GM23338 (cell line): ENCODE measurements around the gene DRAXIN. TPM values are rescaled to one million over a fixed set of nuclear protein-coding genes. Genes with fewer than 3 reads are reported as not detected.

Source experiments
- EZH2 ChIP-seq: fragments of 200-600 bp; sonication (generic); IDR thresholded peaks from one replicate; pipeline ENCODE4 v1.8.0; 2017; ENCODE audit warnings: antibody characterized with exemption, mild to moderate bottlenecking, low read depth; ENCODE audit not compliant: unreplicated experiment
- EZH2phosphoT487 ChIP-seq: fragments of 200-600 bp; sonication (generic); IDR thresholded peaks from one replicate; pipeline ENCODE4 v1.8.1; 2018; ENCODE audit warnings: antibody characterized with exemption; ENCODE audit not compliant: unreplicated experiment
- NANOG ChIP-seq: IDR thresholded peaks from 2 replicates; pipeline ENCODE4 v1.6.1; 2016; ENCODE audit warnings: antibody characterized with exemption, borderline replicate concordance
- POLR2AphosphoS5 ChIP-seq: IDR thresholded peaks from 2 replicates; pipeline ENCODE4 v1.6.1; 2016; ENCODE audit warnings: antibody characterized with exemption, low read depth
- STAT1 ChIP-seq: IDR thresholded peaks from one replicate; pipeline ENCODE4 v1.6.1; 2016; ENCODE audit warnings: antibody characterized with exemption; ENCODE audit not compliant: unreplicated experiment
- polyA plus RNA-seq: library from polyadenylated mRNA; unstranded; fragments of >200 nt; fragmentation: Nextera tagmentation; extraction: Ambion mirVana; gene quantifications from 2 replicates; pipeline ENCODE4 v1.2.1, GENCODE V29; 2016
- total RNA-seq: library from RNA; depleted of rRNA; stranded (reverse); fragments of >200 nt; shearing (Covaris generic); gene quantifications from 2 replicates; pipeline ENCODE4 v1.2.3, GENCODE V29; 2014
- TF ChIP-seq, protein P1 (sequence below), 2 experiments: fragments of 200-600 bp in 1 of 2; sonication (generic) in 1 of 2; conservative IDR thresholded peaks; 2 replicates each; pipeline versions ENCODE4 v1.5.1 to v1.6.1; 2016 to 2017; ENCODE audit warnings: antibody characterized with exemption in 2 of 2, low read depth in 2 of 2, mild to moderate bottlenecking in 2 of 2, moderate library complexity in 1 of 2
- TF ChIP-seq, protein P2 (sequence below): fragments of 250-450 bp; sonication (Bioruptor Pico); IDR thresholded peaks from 2 replicates; pipeline ENCODE4 v1.5.0; 2020; ENCODE audit warnings: mild to moderate bottlenecking, moderate library complexity

The DRAXIN gene
- total and polyA plus RNA-seq, 2 experiments from 2014 or later = 7.6 to 23.0 TPM

DNA sequence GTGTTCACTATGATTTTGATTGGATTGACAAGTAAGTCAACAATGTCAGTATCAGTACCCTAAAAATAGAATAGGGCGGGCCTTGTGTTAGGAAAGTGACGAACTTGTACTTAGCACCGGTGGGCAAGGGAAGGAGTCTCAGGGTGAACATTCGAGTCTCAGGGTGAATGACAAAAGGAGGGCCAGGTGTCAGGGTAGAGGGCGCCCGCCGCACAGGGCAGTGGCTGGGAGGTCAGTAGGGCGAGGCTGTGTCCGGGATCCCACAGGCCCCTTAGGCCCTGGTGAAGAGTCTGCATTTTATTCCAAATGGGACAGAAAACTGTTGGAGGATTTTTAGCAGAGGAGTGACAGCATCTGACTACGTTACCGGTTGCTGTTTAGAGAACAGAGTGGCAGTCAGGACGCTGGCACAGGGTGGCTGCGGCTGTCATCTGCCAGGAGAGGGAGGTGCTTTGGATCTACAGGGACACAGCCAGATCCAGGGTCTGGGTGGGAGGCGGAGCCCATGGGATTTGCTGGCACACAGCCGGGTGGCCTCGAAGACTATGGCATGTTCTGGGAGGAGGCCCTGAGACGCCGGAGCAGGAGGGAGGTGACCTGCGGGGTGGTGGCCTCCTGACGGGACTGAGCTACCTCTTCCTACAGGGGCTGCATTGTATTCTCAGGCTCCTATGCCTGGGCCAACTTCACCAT, 55.4 kb downstream of the DRAXIN start (continued):
- TF ChIP-seq, protein P1, sequence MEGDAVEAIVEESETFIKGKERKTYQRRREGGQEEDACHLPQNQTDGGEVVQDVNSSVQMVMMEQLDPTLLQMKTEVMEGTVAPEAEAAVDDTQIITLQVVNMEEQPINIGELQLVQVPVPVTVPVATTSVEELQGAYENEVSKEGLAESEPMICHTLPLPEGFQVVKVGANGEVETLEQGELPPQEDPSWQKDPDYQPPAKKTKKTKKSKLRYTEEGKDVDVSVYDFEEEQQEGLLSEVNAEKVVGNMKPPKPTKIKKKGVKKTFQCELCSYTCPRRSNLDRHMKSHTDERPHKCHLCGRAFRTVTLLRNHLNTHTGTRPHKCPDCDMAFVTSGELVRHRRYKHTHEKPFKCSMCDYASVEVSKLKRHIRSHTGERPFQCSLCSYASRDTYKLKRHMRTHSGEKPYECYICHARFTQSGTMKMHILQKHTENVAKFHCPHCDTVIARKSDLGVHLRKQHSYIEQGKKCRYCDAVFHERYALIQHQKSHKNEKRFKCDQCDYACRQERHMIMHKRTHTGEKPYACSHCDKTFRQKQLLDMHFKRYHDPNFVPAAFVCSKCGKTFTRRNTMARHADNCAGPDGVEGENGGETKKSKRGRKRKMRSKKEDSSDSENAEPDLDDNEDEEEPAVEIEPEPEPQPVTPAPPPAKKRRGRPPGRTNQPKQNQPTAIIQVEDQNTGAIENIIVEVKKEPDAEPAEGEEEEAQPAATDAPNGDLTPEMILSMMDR (conservative IDR thresholded peaks at IDR 0.05; ENCODE audit: low read depth in 2 of 2) = no peak
- TF ChIP-seq EZH2phosphoT487 = no peak
- TF ChIP-seq STAT1 = no peak
- no peak for TF ChIP-seq NANOG
- no peak for TF ChIP-seq POLR2AphosphoS5
- TF ChIP-seq, protein P2, sequence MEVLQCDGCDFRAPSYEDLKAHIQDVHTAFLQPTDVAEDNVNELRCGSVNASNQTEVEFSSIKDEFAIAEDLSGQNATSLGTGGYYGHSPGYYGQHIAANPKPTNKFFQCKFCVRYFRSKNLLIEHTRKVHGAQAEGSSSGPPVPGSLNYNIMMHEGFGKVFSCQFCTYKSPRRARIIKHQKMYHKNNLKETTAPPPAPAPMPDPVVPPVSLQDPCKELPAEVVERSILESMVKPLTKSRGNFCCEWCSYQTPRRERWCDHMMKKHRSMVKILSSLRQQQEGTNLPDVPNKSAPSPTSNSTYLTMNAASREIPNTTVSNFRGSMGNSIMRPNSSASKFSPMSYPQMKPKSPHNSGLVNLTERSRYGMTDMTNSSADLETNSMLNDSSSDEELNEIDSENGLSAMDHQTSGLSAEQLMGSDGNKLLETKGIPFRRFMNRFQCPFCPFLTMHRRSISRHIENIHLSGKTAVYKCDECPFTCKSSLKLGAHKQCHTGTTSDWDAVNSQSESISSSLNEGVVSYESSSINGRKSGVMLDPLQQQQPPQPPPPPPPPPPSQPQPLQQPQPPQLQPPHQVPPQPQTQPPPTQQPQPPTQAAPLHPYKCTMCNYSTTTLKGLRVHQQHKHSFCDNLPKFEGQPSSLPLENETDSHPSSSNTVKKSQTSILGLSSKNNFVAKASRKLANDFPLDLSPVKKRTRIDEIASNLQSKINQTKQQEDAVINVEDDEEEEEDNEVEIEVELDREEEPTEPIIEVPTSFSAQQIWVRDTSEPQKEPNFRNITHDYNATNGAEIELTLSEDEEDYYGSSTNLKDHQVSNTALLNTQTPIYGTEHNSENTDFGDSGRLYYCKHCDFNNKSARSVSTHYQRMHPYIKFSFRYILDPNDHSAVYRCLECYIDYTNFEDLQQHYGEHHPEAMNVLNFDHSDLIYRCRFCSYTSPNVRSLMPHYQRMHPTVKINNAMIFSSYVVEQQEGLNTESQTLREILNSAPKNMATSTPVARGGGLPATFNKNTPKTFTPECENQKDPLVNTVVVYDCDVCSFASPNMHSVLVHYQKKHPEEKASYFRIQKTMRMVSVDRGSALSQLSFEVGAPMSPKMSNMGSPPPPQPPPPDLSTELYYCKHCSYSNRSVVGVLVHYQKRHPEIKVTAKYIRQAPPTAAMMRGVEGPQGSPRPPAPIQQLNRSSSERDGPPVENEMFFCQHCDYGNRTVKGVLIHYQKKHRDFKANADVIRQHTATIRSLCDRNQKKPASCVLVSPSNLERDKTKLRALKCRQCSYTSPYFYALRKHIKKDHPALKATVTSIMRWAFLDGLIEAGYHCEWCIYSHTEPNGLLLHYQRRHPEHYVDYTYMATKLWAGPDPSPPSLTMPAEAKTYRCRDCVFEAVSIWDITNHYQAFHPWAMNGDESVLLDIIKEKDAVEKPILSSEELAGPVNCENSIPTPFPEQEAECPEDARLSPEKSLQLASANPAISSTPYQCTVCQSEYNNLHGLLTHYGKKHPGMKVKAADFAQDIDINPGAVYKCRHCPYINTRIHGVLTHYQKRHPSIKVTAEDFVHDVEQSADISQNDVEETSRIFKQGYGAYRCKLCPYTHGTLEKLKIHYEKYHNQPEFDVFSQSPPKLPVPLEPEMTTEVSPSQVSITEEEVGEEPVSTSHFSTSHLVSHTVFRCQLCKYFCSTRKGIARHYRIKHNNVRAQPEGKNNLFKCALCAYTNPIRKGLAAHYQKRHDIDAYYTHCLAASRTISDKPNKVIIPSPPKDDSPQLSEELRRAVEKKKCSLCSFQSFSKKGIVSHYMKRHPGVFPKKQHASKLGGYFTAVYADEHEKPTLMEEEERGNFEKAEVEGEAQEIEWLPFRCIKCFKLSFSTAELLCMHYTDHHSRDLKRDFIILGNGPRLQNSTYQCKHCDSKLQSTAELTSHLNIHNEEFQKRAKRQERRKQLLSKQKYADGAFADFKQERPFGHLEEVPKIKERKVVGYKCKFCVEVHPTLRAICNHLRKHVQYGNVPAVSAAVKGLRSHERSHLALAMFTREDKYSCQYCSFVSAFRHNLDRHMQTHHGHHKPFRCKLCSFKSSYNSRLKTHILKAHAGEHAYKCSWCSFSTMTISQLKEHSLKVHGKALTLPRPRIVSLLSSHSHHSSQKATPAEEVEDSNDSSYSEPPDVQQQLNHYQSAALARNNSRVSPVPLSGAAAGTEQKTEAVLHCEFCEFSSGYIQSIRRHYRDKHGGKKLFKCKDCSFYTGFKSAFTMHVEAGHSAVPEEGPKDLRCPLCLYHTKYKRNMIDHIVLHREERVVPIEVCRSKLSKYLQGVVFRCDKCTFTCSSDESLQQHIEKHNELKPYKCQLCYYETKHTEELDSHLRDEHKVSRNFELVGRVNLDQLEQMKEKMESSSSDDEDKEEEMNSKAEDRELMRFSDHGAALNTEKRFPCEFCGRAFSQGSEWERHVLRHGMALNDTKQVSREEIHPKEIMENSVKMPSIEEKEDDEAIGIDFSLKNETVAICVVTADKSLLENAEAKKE (CRISPR knock-in tag) = no peak
- no peak for TF ChIP-seq EZH2
